ENCODE data around the gene G3BP1.

The G3BP1 gene

GRCh38 chr5:151758430-151759241 is 13.1 kb upstream of the G3BP1 start, which contains the start of gene ATOX1:
ATOX1 (minus strand) TSS chr5:151758631; CDS start chr5:151758551, 80 bp downstream.
- Histone ChIP-seq H3K79me1 (ENCODE audit: low read length) (peaks cover 7% of the 10 kb centered on the region), H3K14ac (ENCODE audit: low read length) (peak within 1 kb of the TSS; percentile 33), H3K27ac (ENCODE audit: low read depth, low read length) (peak within 1 kb of the TSS; percentile 21), H3K4ac (ENCODE audit: low read depth, low read length) (peak within 1 kb of the TSS; percentile 30), H4K12ac (ENCODE audit: low read depth, low read length) (peak within 1 kb of the TSS; percentile 72), H3K9me3 (ENCODE audit: insufficient read depth, low read depth, low read length) (no peaks in the 10 kb centered on the region), H3K4me1 (ENCODE audit: control insufficient read depth in 1 of 2, insufficient read depth in 2 of 2, low read length in 2 of 2) (peaks cover 10 to 17% of the 10 kb centered on the region in 2 experiments), H3K36me3 (ENCODE audit: control insufficient read depth in 1 of 2, insufficient read depth in 2 of 2, low read length in 2 of 2) (no peaks in the 10 kb centered on the region), H2BK12ac (ENCODE audit: low read length) (no peak within 1 kb of the TSS), H3K23ac (ENCODE audit: low read length) (no peak within 1 kb of the TSS), H2AFZ (ENCODE audit: insufficient read depth, low read length, poor library complexity) (peak within 1 kb of the TSS; percentile 68), H2BK5ac (ENCODE audit: low read depth, low read length, poor library complexity) (peak within 1 kb of the TSS; percentile 23), H2AK5ac (ENCODE audit: low read length) (no peak within 1 kb of the TSS), H3K79me2 (ENCODE audit: control insufficient read depth, insufficient read depth, low read length, poor library complexity) (peaks cover 4% of the 10 kb centered on the region), H4K91ac (ENCODE audit: low read depth, low read length) (peak within 1 kb of the TSS; percentile 25), H3K9ac (ENCODE audit: low read length) (peak within 1 kb of the TSS; percentile 77), H3K18ac (ENCODE audit: low read length) (peak within 1 kb of the TSS; percentile 22), H4K8ac (ENCODE audit: low read depth, low read length) (peak within 1 kb of the TSS; percentile 96), H3K4me3 (ENCODE audit: low read depth, low read length) (peak within 1 kb of the TSS; percentile 80), H3K4me2 (ENCODE audit: low read length) (peak within 1 kb of the TSS; percentile 83), H3K27me3 (ENCODE audit: insufficient read depth, low read length) (no peaks in the 10 kb centered on the region), H2BK120ac (ENCODE audit: insufficient read depth, low read length, poor library complexity) (peak within 1 kb of the TSS; percentile 65)
- WGBS (ENCODE audit: extremely low coverage, insufficient coverage, insufficient read length), result no CpG with 5 or more reads among the region's 61 CpGs
- DNase-seq, result peak; percentile 92 to 95

GRCh38 chr5:151764801-151765200 is 7.0 kb upstream of the G3BP1 start:
- H3K79me1 ChIP-seq (ENCODE audit: low read length), result no peaks in the 10 kb centered on the region
- H3K23ac ChIP-seq (ENCODE audit: low read length), result no peak overlapping the region
- H3K4ac ChIP-seq (ENCODE audit: low read depth, low read length), result no peak overlapping the region

GRCh38 chr5:151766975-151767374 is 4.8 kb upstream of the G3BP1 start:
- Histone ChIP-seq H4K91ac (ENCODE audit: low read depth, low read length) (no peak overlapping the region), H3K79me1 (ENCODE audit: low read length) (peaks cover 13% of the 10 kb centered on the region), H3K23ac (ENCODE audit: low read length) (no peak overlapping the region), H3K79me2 (ENCODE audit: control insufficient read depth, insufficient read depth, low read length, poor library complexity) (peaks cover 10% of the 10 kb centered on the region), H3K36me3 (ENCODE audit: control insufficient read depth in 1 of 2, insufficient read depth in 2 of 2, low read length in 2 of 2) (no peaks in the 10 kb centered on the region), H2BK5ac (ENCODE audit: low read depth, low read length, poor library complexity) (no peak overlapping the region), H2AK5ac (ENCODE audit: low read length) (no peak overlapping the region), H3K14ac (ENCODE audit: low read length) (no peak overlapping the region), H3K27me3 (ENCODE audit: insufficient read depth, low read length) (no peaks in the 10 kb centered on the region), H4K8ac (ENCODE audit: low read depth, low read length) (no peak overlapping the region), H4K12ac (ENCODE audit: low read depth, low read length) (no peak overlapping the region), H3K9ac (ENCODE audit: low read length) (no peak overlapping the region), H3K9me3 (ENCODE audit: insufficient read depth, low read depth, low read length) (no peaks in the 10 kb centered on the region), H2AFZ (ENCODE audit: insufficient read depth, low read length, poor library complexity) (no peak overlapping the region), H3K4me2 (ENCODE audit: low read length) (no peak overlapping the region), H2BK120ac (ENCODE audit: insufficient read depth, low read length, poor library complexity) (no peak overlapping the region), H3K4me1 (ENCODE audit: control insufficient read depth in 1 of 2, insufficient read depth in 2 of 2, low read length in 2 of 2) (peaks cover 9% of the 10 kb centered on the region in 2 experiments), H3K27ac (ENCODE audit: low read depth, low read length) (no peak overlapping the region), H3K18ac (ENCODE audit: low read length) (no peak overlapping the region), H3K4me3 (ENCODE audit: low read depth, low read length) (no peak overlapping the region), H3K4ac (ENCODE audit: low read depth, low read length) (no peak overlapping the region), H2BK12ac (ENCODE audit: low read length) (no peak overlapping the region)
- no peak for DNase-seq

More at GRCh38 chr5:151764801-151765200, 7.0 kb upstream of the G3BP1 start:
- no peak overlapping the region for H4K8ac ChIP-seq (ENCODE audit: low read depth, low read length)
- H3K14ac ChIP-seq (ENCODE audit: low read length), result no peak overlapping the region
- H3K4me3 ChIP-seq (ENCODE audit: low read depth, low read length), result no peak overlapping the region
- no peak overlapping the region for H4K12ac ChIP-seq (ENCODE audit: low read depth, low read length)
- H3K18ac ChIP-seq (ENCODE audit: low read length), result no peak overlapping the region
- H3K36me3 ChIP-seq (ENCODE audit: control insufficient read depth in 1 of 2, insufficient read depth in 2 of 2, low read length in 2 of 2), result no peaks in the 10 kb centered on the region
- no peaks in the 10 kb centered on the region for H3K79me2 ChIP-seq (ENCODE audit: control insufficient read depth, insufficient read depth, low read length, poor library complexity)
- H3K27me3 ChIP-seq (ENCODE audit: insufficient read depth, low read length), result no peaks in the 10 kb centered on the region
- no peak overlapping the region for H2AK5ac ChIP-seq (ENCODE audit: low read length)
- H3K9me3 ChIP-seq (ENCODE audit: insufficient read depth, low read depth, low read length), result no peaks in the 10 kb centered on the region
- H3K27ac ChIP-seq (ENCODE audit: low read depth, low read length), result no peak overlapping the region
- no peak overlapping the region for H3K4me2 ChIP-seq (ENCODE audit: low read length)
- H2BK120ac ChIP-seq (ENCODE audit: insufficient read depth, low read length, poor library complexity), result no peak overlapping the region
- H2AFZ ChIP-seq (ENCODE audit: insufficient read depth, low read length, poor library complexity), result no peak overlapping the region
- H4K91ac ChIP-seq (ENCODE audit: low read depth, low read length), result no peak overlapping the region
- no peak for DNase-seq
- H2BK12ac ChIP-seq (ENCODE audit: low read length), result no peak overlapping the region
- no peak overlapping the region for H3K9ac ChIP-seq (ENCODE audit: low read length)
- no peaks in the 10 kb centered on the region for H3K4me1 ChIP-seq (ENCODE audit: control insufficient read depth in 1 of 2, insufficient read depth in 2 of 2, low read length in 2 of 2)
- H2BK5ac ChIP-seq (ENCODE audit: low read depth, low read length, poor library complexity), result no peak overlapping the region

- H2BK5ac ChIP-seq (ENCODE audit: low read depth, low read length, poor library complexity), result peak overlapping the region; percentile 96
- H4K91ac ChIP-seq (ENCODE audit: low read depth, low read length), result peak overlapping the region; percentile 99
- peaks cover 17% of the 10 kb centered on the region for H3K79me1 ChIP-seq (ENCODE audit: low read length)
- H3K27ac ChIP-seq (ENCODE audit: low read depth, low read length), result peak overlapping the region; percentile 97
- peak in 1 of 2 donors; percentile 79 for DNase-seq
- H3K79me2 ChIP-seq (ENCODE audit: control insufficient read depth, insufficient read depth, low read length, poor library complexity), result peaks cover 23% of the 10 kb centered on the region
- H3K9ac ChIP-seq (ENCODE audit: low read length), result peak overlapping the region; percentile 37
- peak overlapping the region; percentile 100 for H4K8ac ChIP-seq (ENCODE audit: low read depth, low read length)
- H4K12ac ChIP-seq (ENCODE audit: low read depth, low read length), result peak overlapping the region; percentile 99
- peaks cover 9% of the 10 kb centered on the region in 2 experiments for H3K4me1 ChIP-seq (ENCODE audit: control insufficient read depth in 1 of 2, insufficient read depth in 2 of 2, low read length in 2 of 2)
- H3K27me3 ChIP-seq (ENCODE audit: insufficient read depth, low read length), result no peaks in the 10 kb centered on the region
- WGBS (ENCODE audit: extremely low coverage, insufficient coverage, insufficient read length), result no CpG with 5 or more reads among the region's 75 CpGs
- H3K36me3 ChIP-seq (ENCODE audit: control insufficient read depth in 1 of 2, insufficient read depth in 2 of 2, low read length in 2 of 2), result no peaks in the 10 kb centered on the region
- H3K4me2 ChIP-seq (ENCODE audit: low read length), result peak overlapping the region; percentile 63
- H2AK5ac ChIP-seq (ENCODE audit: low read length), result peak overlapping the region; percentile 91
- H3K4me3 ChIP-seq (ENCODE audit: low read depth, low read length), result peak overlapping the region; percentile 66
- peak overlapping the region; percentile 99 for H3K18ac ChIP-seq (ENCODE audit: low read length)
- H3K4ac ChIP-seq (ENCODE audit: low read depth, low read length), result peak overlapping the region; percentile 94
- H2AFZ ChIP-seq (ENCODE audit: insufficient read depth, low read length, poor library complexity), result peak overlapping the region; percentile 96
- no peaks in the 10 kb centered on the region for H3K9me3 ChIP-seq (ENCODE audit: insufficient read depth, low read depth, low read length)
- H2BK120ac ChIP-seq (ENCODE audit: insufficient read depth, low read length, poor library complexity), result peak overlapping the region; percentile 91
- H2BK12ac ChIP-seq (ENCODE audit: low read length), result peak overlapping the region; percentile 28
- peak overlapping the region; percentile 99 for H3K14ac ChIP-seq (ENCODE audit: low read length)
- no peak overlapping the region for H3K23ac ChIP-seq (ENCODE audit: low read length)
Observed at GRCh38 chr5:151770383-151771258, 1.1 kb upstream of the G3BP1 start.

All from trophoblast cell (in vitro differentiated cells and primary cell).